Smooth muscle cell (in vitro differentiated cells): ENCODE results near the gene POU3F3. TPM values are rescaled to one million over a fixed set of nuclear protein-coding genes. Genes with fewer than 3 reads are reported as not detected.
A peak's percentile ranks its signal among the peaks of the same experiment; 100 is the strongest.

ENCODE experiments used
- DNase-seq: peaks from one replicate; lab custom pipeline; 2025; ENCODE audit not compliant: unreplicated experiment; lab: John Stamatoyannopoulos, UW
- H2AFZ ChIP-seq: fragments of 200-600 bp; sonication (generic); 2 replicates; pipeline ENCODE4 v1.6.0; 2016; ENCODE audit warnings: antibody characterized with exemption, low read depth, mild to moderate bottlenecking
- H3F3A ChIP-seq: fragments of 200-600 bp; sonication (generic); 2 replicates; pipeline ENCODE4 v1.6.0; 2017; ENCODE audit warnings: antibody characterized with exemption, low read depth
- H3K27ac ChIP-seq: fragments of 200-600 bp; sonication (generic); 2 replicates; pipeline ENCODE4 v1.5.1; 2016; ENCODE audit warnings: low read depth, mild to moderate bottlenecking
- H3K27me3 ChIP-seq: fragments of 200-600 bp; sonication (generic); 2 replicates; pipeline ENCODE4 v1.6.1; 2016; ENCODE audit warnings: low read depth, mild to moderate bottlenecking
- H3K36me3 ChIP-seq: fragments of 200-600 bp; sonication (generic); 2 replicates; pipeline ENCODE4 v1.5.1; 2016; ENCODE audit warnings: low read depth
- H3K4me1 ChIP-seq: fragments of 200-600 bp; sonication (generic); 2 replicates; pipeline ENCODE4 v1.5.1; 2016; ENCODE audit warnings: low read depth
- H3K4me2 ChIP-seq: fragments of 200-600 bp; sonication (generic); 2 replicates; pipeline ENCODE4 v1.6.0; 2016; ENCODE audit warnings: mild to moderate bottlenecking
- H3K4me3 ChIP-seq: fragments of 200-600 bp; sonication (generic); 2 replicates; pipeline ENCODE4 v1.5.1; 2016; ENCODE audit warnings: mild to moderate bottlenecking
- H3K79me2 ChIP-seq: fragments of 200-600 bp; sonication (generic); 2 replicates; pipeline ENCODE4 v1.6.0; 2016; ENCODE audit warnings: low read depth, mild to moderate bottlenecking
- H3K9ac ChIP-seq: fragments of 200-600 bp; sonication (generic); 2 replicates; pipeline ENCODE4 v1.6.0; 2016; ENCODE audit warnings: low read depth
- H3K9me3 ChIP-seq: fragments of 200-600 bp; sonication (generic); replicated peaks from 2 replicates; pipeline ENCODE4 v1.5.1; 2016; ENCODE audit warnings: low read depth
- H4K20me1 ChIP-seq: fragments of 200-600 bp; sonication (generic); 2 replicates; pipeline ENCODE4 v1.6.0; 2016; ENCODE audit warnings: low read depth
- WGBS: methylation state at CpG from one replicate; pipeline ENCODE4 v1.1.7; 2016; ENCODE audit warnings: low lambda C conversion rate; 5-methylcytosine and 5-hydroxymethylcytosine counted together
- polyA plus RNA-seq: library from polyadenylated mRNA; unstranded; fragments of >200 nt; fragmentation: Nextera tagmentation; extraction: Ambion mirVana; gene quantifications from 2 replicates; pipeline ENCODE4 v1.2.1, GENCODE V29; 2016
- total RNA-seq: library from RNA; depleted of rRNA; stranded (reverse); fragments of >200 nt; gene quantifications from 2 replicates; pipeline ENCODE4 v1.2.3, GENCODE V29; 2014
- TF ChIP-seq, protein P1 (sequence below): fragments of 200-600 bp; sonication (generic); IDR thresholded peaks from 2 replicates; pipeline ENCODE4 v1.5.1; 2017; ENCODE audit warnings: borderline replicate concordance, mild to moderate bottlenecking, antibody characterized with exemption; ENCODE audit not compliant: insufficient read depth, poor library complexity, severe bottlenecking

POU3F3 gene
- total and polyA plus RNA-seq, 2 experiments from 2014 or later, result not detected

GRCh38 chr2:104855221-104856085 lies 1.5 kb downstream of the POU3F3 start:
- Histone ChIP-seq H3K27me3 (peaks cover 90% of the 10 kb centered on the region), H3F3A (no peaks in the 10 kb centered on the region), H3K79me2 (no peaks in the 10 kb centered on the region), H3K36me3 (no peaks in the 10 kb centered on the region), H4K20me1 (no peaks in the 10 kb centered on the region), H3K9ac (no peak overlapping the region), H3K4me1 (peaks cover 17% of the 10 kb centered on the region), H2AFZ (no peak overlapping the region), H3K4me3 (no peak overlapping the region), H3K4me2 (no peak overlapping the region), H3K9me3 (no peaks in the 10 kb centered on the region), H3K27ac (no peak overlapping the region)
- WGBS, result 0% methylated on average over 26 of the region's 135 CpGs
- no peak for DNase-seq
- TF ChIP-seq, protein P1, sequence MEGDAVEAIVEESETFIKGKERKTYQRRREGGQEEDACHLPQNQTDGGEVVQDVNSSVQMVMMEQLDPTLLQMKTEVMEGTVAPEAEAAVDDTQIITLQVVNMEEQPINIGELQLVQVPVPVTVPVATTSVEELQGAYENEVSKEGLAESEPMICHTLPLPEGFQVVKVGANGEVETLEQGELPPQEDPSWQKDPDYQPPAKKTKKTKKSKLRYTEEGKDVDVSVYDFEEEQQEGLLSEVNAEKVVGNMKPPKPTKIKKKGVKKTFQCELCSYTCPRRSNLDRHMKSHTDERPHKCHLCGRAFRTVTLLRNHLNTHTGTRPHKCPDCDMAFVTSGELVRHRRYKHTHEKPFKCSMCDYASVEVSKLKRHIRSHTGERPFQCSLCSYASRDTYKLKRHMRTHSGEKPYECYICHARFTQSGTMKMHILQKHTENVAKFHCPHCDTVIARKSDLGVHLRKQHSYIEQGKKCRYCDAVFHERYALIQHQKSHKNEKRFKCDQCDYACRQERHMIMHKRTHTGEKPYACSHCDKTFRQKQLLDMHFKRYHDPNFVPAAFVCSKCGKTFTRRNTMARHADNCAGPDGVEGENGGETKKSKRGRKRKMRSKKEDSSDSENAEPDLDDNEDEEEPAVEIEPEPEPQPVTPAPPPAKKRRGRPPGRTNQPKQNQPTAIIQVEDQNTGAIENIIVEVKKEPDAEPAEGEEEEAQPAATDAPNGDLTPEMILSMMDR, result no peak

- H3K4me2 ChIP-seq, result no peak overlapping the region
- 4% methylated on average over 64 of the region's 106 CpGs for WGBS
Measured at GRCh38 chr2:104856086-104856972, 2.4 kb downstream of the POU3F3 start.

DNA sequence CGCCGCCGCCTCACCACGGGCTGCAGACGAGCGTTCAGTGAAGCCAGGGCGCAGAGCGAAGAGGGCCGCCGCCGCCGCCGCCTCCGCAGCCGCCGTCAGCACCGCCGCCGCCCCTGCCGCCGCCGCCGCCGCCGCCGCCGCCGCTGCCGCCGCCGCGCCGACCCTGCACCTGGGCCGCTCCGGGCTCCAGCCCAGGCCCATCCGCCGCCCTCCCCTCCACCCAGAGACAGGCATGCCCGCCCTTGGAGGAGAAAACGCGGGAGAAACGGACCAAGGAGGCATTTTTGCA lies 3.0 kb downstream of the POU3F3 start:
- Histone ChIP-seq H3K4me2 (peak overlapping the region; percentile 63), H2AFZ (no peak overlapping the region), H3K27me3 (peaks cover 90% of the 10 kb centered on the region), H3F3A (no peaks in the 10 kb centered on the region), H3K4me3 (peak overlapping the region; percentile 21), H3K9ac (no peak overlapping the region), H3K4me1 (peaks cover 14% of the 10 kb centered on the region), H3K27ac (no peak overlapping the region), H3K79me2 (no peaks in the 10 kb centered on the region), H4K20me1 (no peaks in the 10 kb centered on the region), H3K9me3 (no peaks in the 10 kb centered on the region), H3K36me3 (no peaks in the 10 kb centered on the region)
- 3% methylated on average over 4 of the region's 41 CpGs for WGBS
- TF ChIP-seq, protein P1, result no peak
- no peak for DNase-seq

More at GRCh38 chr2:104856086-104856972, 2.4 kb downstream of the POU3F3 start:
- TF ChIP-seq, protein P1, result no peak
- no peaks in the 10 kb centered on the region for H4K20me1 ChIP-seq
- DNase-seq, result no peak
- H3K4me3 ChIP-seq, result no peak overlapping the region
- no peaks in the 10 kb centered on the region for H3K79me2 ChIP-seq
- peaks cover 17% of the 10 kb centered on the region for H3K4me1 ChIP-seq
- H3K27me3 ChIP-seq, result peaks cover 90% of the 10 kb centered on the region
- no peaks in the 10 kb centered on the region for H3K36me3 ChIP-seq
- no peaks in the 10 kb centered on the region for H3F3A ChIP-seq
- H3K27ac ChIP-seq, result no peak overlapping the region
- no peak overlapping the region for H3K9ac ChIP-seq
- H3K9me3 ChIP-seq, result no peaks in the 10 kb centered on the region
- H2AFZ ChIP-seq, result no peak overlapping the region
